GM21737 (cell line): ENCODE measurements around the gene ZNF486.
"Not testable (repeated sequence)": the region's sequence is repeated elsewhere in the genome, so short reads cannot be mapped to it uniquely, and the experiment has no call there.

ENCODE experiments used
- ATAC-seq: cut with Tn5 transposase; IDR thresholded peaks from one replicate; pipeline ENCODE4 v1.9.1; 2021; ENCODE audit warnings: mild to moderate bottlenecking, moderate library complexity; ENCODE audit not compliant: unreplicated experiment

Gene ZNF486

DNA sequence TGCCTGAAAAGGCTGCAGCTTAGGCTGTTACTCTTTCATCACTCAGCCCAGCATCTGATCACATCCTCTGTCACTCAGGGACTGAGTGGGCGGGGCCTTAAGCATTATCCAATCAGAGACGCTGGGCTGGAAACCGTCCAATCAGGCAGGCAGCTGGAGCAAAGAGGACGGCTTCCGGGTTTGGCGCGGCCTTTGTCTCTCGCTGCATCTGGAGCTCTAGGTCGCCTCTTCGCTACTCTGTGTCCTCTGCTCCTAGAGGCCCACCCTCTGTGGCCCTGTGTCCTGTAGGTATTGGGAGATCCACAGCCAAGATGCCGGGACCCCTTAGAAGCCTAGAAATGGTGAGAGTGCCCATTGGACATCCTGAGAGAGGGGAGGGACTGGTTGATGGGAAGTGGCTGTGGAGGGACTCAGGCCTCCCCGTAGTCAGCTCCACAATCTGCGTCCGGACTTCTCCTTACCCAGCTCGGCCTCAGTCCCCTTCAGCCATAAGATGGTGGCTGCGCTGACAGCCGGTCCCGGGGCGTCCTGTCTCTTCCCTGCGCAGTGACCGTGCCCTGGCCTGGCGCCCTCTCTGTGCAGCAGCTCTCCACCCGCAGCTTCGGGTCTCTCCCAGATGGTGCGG, at the start of gene ZNF486:
ZNF486 (plus strand) TSS at position 195 of the 625 bp plus-strand sequence; CDS start at position 312, 117 bp downstream.
- peak; percentile 83 for ATAC-seq

DNA sequence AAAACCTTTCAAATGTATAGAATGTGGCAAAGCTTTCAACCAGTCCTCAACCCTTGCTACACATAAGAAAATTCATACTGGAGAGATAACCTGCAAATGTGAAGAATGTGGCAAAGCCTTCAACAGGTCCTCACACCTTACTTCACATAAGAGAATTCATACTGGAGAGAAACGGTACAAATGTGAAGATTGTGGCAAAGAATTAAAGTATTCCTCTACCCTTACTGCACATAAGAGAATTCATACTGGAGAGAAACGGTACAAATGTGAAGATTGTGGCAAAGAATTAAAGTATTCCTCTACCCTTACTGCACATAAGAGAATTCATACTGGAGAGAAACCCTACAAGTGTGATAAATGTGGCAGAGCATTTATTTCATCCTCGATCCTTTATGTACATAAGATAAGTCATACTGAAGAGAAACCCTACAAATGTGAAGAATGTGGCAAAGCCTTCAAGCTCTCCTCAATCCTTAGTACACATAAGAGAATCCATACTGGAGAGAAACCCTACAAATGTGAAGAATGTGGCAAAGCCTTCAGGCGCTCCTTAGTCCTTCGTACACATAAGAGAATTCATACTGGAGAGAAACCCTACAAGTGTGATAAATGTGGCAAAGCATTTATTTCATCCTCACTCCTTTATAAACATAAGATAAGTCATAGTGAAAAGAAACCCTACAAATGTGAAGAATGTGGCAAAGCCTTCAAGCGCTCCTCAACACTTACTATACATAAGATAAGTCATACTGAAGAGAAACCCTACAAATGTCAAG, 48.8 kb upstream of the ZNF486 start:
- ATAC-seq, result not testable (repeated sequence)

DNA sequence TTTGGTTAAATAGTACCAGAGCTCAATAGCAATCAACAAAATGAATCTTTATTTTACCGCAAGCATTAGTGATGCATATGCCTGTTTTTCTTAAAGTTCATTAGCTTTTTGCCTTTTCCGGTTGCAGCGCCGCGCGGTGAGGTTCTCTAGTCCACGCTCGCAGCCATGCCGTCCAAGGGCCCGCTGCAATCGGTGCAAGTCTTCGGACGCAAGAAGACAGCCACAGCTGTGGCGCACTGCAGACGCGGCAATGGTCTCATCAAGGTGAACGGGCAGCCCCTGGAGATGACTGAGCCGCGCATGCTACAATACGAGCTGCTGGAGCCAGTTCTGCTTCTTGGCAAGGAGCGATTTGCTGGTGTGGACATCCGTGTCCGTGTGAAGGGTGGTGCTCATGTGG, 42.1 kb upstream of the ZNF486 start:
- ATAC-seq, result no peak

DNA sequence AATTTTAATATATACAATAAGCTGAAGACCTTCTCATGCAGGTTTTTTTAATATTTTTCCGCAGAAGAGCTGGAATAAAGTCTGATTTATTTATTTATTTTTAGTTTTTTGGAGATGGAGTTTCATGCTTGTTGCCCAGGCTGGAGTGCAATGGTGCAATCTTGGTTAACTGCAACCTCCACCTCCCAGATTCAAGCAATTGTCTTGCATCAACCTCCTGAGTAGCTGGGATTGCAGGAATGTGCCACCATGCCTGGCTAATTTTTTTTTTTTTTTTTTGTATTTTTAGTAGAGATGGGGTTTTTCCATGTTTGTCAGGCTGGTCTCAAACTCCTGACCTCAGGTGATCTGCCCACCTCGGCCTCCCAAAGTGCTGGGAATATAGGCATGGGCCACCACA, 34.1 kb upstream of the ZNF486 start:
- ATAC-seq, result not testable (repeated sequence)

DNA sequence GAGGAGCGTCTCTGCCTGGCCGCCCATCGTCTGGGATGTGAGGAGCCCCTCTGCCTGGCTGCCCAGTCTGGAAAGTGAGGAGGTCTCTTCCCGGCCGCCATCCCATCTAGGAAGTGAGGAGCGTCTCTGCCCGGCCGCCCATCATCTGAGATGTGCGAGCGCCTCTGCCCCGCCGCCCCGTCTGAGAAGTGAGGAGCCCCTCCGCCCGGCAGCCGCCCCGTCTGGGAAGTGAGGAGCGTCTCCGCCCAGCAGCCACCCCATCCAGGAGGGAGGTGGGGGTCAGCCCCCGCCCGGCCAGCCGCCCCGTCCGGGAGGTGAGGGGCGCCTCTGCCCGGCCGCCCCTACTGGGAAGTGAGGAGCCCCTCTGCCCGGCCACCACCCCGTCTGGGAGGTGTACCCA, 29.3 kb upstream of the ZNF486 start:
- not testable (repeated sequence) for ATAC-seq

DNA sequence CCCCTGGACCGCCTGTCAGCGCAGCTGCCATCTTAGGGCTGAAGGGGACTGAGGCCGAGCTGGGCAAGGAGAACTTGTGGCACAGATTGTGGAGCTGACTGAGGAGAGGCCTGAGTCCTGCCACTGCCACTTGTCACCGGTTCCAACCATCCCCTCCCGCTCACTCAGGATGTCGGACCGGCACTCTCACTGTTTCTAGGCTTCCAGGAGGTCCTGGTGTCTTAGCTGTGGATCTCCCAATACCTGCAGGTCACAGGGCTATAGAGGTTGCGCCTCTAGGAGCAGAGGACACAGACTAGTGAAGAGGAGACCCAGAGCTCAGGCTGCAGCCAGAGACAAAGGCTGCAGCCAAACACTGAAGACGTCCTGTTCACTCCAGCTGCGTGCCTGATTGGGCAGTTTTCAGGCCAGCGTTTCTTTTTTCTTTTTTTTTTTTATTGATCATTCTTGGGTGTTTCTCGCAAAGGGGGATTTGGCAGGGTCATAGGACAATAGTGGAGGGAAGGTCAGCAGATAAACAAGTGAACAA, 15.3 kb upstream of the ZNF486 start:
- no peak for ATAC-seq

DNA sequence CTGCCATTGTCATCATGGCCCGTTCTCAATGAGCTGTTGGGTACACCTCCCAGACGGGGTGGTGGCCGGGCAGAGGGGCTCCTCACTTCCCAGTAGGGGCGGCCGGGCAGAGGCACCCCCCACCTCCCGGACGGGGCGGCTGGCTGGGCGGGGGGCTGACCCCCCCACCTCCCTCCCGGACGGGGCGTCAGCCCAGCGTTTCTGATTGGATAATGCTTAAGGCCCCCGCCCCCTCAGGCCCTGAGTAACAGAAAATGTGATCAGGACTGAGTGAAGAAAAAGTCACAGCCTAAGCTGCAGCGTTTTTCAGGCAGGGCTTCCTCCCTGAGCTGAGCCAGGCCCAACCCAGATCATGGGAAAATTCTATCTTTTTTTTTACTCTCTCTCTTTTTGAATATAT, 14.5 kb upstream of the ZNF486 start:
- ATAC-seq, result not testable (repeated sequence)

DNA sequence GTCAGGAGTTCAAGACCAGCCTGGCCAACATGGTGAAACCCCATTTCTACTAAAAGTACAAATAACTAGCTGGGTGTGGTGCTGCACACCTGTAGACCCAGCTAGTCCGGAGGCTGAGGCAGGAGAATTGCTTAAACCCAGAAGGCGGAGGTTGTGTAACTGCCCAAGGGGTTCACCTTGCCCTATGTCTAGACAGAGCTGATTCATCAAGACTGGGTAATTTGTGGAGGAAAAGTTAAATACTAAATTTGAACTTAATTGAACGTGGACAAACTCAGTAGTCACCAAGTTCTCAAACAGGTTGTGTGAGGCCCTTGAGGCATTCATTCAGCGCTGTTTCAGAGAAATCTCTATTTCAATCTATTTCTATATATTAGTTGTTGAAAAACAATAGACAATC, 13.7 kb upstream of the ZNF486 start:
- no peak for ATAC-seq

DNA sequence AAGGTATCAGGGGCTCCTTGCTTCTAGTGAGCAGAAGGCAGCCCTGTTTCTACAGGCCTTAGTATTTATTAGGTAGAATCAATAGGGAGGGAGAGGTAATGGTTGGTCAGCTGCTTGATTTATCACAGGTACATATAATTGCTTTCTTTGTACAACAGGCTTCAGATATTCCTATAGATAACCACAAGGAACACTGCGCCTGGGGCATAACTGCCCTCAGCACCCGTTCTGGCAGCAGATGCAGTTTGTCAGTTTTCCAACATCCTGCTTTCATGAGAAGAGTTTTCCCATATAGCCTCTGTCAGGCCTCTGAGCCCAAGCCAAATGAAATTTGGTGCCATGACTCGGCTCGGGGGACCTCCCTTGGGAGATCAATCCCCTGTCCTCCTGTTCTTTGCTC, 12.4 kb upstream of the ZNF486 start:
- ATAC-seq, result no peak

DNA sequence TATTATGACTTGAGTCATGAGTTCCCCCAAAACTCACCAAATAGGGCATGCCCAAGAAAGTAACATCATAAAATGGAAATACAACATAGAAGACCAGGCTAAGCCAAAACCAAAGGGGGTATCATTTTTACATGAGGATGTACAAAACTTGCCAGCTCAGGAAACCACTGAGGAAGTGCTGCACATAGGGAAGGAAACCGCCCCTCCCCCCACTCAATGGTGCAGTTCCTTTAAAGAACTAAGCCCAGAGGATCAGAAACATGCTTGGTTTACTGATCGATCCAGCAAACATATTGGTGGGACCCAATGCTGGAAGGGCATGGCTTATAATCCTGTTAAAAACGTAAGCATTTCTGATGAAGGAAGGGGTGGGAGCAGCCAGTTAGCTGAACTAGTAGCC, 4.2 kb upstream of the ZNF486 start:
- ATAC-seq, result no peak

DNA sequence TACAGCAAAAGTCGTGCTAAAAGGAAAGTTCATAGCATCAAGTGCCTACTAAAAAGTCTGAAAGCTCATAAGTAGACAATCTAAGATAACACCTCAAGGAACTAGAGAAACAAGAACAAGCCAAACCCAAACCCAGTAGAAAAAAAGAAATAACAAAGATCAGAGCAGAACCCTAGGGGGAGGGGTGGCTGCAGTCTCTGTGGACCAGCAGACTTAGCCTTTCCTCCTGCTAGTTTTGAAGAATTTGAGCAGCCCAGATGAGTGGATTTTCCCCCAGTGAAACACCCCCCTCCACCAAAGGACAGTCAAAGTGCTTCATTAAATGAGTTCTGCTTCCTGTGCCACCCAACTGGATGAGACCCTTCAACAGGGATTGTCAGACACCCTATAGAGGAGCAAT, 2.6 kb upstream of the ZNF486 start:
- no peak for ATAC-seq

DNA sequence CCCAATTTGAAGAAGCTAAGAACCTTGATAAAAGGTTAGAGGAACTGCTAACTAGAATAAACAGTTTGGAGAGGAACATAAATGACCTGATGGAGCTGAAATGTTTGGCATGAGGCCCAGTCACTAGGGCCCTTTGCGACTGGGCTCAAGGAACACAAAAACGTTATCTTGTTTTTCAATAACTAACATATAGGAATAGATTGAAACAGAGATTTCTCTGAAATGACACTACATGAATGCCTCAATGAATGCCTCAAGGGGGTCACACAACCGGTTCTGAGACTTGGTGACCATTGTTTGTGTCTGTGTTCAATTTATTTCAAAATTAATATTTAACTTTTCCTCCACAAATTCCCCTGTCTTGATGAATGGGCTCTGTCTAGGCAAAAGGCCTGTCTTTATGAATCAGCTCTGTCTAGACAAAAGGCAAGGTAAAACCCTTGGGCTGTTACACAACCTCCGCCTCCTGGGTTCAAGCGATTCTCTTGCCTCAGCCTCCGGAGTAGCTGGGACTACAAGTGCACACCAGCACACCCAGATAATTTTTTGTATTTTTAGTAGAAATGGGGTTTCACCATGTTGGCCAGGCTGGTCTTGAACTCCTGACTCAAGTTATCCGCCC, 932 bp upstream of the ZNF486 start:
- ATAC-seq, result no peak

DNA sequence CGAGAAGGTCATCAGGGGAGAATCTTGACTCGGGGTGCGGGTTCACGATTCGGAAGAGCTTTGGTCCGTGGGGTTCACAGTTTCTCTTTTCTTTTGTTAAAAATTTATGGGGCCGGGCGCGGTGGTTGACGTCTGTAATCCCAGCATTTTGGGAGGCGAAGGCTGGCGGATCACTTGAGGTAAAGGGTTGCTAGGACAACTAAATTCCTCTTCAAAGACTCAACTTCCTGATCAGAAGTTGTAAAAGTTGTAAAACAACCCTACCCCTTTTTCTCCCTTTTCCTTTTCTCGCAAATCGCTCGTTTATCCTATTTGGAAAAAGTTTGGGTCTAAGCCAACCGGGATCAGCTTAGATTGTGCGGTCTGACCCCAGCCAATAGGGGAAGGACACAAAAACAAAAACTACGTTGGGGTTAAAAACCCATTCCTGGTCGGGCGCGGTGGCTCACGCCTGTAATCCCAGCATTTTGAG, 673 bp downstream of the ZNF486 start:
- ATAC-seq, result no peak

DNA sequence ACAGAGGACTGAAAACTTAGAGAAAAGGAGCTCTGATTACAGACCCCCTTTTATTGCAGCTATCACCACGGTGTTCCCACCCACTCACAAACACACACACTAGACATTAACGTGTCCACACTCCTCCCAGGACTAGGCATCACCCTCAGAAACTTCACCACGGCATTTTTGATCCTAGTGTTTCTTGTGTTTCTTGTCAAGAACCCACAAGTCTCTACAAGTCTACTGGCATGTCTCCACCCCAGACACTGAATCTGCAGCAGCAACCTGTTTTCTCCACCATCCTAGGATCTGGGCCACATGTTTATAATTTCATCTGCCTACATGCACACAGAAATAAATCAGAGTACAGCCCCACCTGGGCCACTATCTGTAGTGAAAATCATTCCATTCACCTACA, 4.3 kb downstream of the ZNF486 start:
- no peak for ATAC-seq

DNA sequence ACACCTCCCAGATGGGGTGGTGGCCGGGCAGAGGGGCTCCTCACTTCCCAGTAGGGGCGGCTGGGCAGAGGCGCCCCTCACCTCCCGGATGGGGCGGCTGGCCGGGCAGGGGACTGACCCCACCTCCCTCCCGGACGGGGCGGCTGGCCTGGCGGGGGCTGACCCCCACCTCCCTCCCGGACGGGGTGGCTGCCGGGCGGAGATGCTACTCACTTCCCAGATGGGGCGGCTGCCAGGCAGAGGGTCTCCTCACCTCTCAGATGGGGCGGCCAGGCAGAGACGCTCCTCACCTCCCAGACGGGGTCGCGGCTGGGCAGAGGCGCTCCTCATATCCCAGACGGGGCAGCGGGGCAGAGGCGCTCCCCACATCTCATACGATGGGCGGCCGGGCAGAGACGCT, 8.8 kb downstream of the ZNF486 start:
- not testable (repeated sequence) for ATAC-seq

DNA sequence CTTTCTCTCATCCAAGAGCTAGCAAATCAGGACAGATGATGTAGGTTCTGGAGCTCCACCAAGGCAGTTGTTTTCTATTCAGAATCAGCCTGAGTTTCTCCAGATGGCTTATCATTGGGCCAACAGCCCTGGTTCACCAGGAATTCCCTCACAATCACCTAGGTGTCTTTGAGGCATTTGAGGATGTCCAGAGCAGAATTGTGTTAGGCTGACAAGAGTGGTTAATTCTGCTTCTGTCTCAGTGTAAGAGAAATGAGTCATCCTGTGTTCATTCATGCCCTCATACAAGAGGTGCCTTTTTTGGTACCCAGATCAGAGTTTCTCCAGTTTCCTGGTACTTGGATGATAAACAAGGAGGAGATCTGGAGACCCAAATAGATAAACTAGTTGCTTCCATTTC, 12.9 kb downstream of the ZNF486 start:
- not testable (repeated sequence) for ATAC-seq

DNA sequence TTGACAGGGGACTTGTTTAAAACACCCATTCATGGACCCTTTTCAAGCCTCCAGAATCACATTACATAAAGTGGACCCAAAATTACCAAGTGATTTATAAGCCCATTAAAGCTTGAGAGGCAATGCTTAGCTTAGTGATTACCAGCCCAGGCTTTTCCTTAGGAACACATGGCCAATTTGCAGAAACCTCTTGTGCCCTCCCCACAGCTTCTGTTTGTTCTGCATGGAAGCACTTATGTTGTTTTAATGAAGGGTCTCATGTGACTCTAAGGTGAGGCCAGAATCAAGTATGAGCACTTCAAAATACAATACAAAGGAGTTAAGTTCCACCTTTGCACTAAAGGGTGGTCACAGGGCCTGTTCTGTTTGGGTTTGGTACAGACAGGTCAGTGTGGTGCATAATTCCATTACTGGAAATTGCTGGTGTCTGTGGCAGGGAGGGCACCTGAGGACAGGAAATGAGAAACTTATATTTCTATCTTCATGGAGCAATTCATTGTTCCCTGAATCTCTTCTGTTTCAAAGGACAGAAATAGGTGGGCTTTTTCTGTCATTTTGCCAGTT, 15.3 kb downstream of the ZNF486 start:
- ATAC-seq, result no peak

DNA sequence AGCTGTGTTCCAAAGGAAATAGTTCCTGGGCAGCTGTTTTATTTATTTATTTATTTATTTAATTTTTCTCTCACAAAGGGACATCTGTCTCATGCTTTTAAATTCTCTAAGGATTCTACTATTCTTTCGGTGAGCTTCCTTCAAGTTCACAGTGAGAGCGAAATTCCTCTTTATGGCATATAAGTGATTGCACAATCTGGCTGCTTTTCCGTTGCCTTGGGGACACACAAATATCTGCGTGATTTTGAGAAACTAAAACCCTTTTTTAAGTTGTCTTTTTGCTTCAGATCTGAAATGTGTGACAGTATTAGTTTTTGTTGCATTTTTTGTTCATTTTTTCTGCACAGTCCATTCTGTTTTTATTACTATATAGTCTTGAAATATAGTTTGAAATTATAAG, 19.2 kb downstream of the ZNF486 start:
- ATAC-seq, result no peak

DNA sequence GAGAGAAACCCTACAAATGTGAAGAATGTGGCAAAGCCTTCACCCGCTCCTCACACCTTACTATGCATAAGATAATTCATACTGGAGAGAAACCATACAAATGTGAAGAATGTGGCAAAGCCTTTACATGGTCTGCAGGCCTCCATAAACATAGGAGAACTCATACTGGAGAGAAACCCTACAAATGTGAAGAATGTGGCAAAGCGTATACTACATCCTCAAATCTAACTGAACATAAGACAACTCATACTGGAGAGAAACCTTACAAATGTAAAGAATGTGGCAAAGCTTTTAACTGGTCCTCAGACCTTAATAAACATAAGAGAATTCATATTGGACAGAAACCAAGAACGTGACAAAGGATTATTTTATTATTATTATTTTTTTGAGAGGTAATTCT, 30.7 kb downstream of the ZNF486 start:
- ATAC-seq, result no peak

DNA sequence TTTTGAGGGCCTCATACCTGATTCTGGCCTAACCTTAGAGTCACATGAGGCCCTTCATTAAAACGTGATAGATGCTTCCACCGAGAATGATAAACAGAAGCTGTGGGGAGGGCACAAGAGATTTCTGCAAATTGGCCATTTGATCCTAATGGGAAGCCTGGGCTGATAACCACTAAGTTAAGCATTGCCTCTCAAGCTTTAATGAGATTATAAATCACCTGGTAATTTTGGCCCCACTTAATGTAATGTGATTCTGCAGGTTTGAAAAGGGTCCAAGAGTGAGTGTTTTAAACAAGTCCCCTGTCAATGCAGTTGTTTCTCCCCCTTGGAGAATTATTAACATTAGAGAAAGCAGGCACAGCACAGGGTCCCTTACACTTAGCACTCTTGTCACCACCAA, 42.0 kb downstream of the ZNF486 start:
- no peak for ATAC-seq

DNA sequence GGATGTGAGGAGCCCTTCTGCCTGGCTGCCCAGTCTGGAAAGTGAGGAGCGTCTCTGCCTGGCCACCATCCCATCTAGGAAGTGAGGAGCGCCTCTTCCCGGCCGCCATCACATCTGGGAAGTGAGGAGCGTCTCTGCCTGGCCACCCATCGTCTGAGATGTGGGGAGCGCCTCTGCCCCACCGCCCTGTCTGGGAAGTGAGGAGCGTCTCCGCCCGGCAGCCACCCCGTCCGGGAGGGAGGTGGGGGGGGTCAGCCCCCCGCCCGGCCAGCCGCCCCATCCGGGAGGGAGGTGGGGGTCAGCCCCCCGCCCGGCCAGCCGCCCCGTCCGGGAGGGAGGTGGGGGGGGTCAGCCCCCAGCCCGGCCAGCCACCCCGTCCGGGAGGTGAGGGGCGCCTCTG, 47.4 kb downstream of the ZNF486 start:
- ATAC-seq, result not testable (repeated sequence)
